GM12892 (cell line): Measurements from ENCODE around the gene BRSK1.

Experiments
- POLR2A ChIP-seq: IDR thresholded peaks from 2 replicates; pipeline ENCODE4 v1.6.1; 2011; ENCODE audit warnings: low read depth, low read length, control low read depth
- POLR2AphosphoS5 ChIP-seq: IDR thresholded peaks from 2 replicates; pipeline ENCODE4 v1.6.1; 2011; ENCODE audit warnings: low read depth, low read length, control low read depth
- TAF1 ChIP-seq: IDR thresholded peaks from 2 replicates; pipeline ENCODE4 v1.6.1; 2011; ENCODE audit warnings: low read depth, mild to moderate bottlenecking, control low read depth, low read length, borderline replicate concordance

DNA sequence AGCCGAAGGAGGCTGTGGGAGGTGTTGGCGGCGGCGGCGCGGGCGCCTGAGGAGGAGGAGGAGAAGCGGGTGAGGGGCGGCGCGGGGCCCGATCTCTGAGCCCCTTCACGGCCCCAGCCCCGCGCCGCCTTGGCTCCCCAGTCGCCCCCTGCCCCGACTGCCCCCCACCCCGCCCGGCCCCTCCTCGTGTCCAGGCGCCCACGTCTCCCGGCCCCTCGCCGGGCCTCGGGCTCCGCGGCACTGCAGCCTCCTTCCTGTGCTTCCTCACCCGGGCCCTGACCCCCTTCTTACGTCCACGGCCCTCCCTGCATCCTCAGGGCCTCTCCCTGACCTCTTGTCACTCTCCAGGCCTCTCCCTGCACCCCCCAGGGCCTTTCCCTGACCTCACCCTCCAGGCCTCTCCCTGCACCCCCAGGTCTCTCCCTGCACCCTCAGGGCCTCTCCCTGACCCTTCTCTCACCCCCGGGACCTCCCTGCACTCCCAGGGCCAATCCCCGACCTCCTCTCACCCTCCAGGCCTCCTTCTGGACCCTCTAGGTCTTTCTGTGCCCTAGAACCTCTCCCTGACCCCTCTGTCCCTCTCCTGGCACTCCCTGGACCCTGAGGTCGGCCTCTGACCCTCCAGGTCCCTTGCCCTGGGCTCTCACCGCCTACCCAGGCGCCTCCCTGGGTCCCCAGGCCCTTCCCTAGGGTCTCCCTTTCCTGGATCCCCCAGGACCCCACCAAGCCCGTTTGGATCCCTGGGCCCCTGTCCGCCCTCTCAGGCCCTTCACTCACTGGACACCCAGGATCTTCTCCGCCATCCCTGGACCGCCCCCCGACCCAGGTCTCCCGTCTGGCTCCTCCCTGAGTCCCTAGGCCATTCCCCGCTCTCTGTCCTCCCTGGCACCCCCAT lies 56.3 kb downstream of the BRSK1 start:
- TF ChIP-seq POLR2A (peak; percentile 70), POLR2AphosphoS5 (no peak), TAF1 (no peak)
